GM18519 (cell line): Measurements from ENCODE around the gene STARD13.

Source experiments
- ATAC-seq: cut with Tn5 transposase; IDR thresholded peaks from one replicate; pipeline ENCODE4 v1.9.1; 2021; ENCODE audit warnings: mild to moderate bottlenecking, moderate library complexity; ENCODE audit not compliant: unreplicated experiment, low FRiP score

Gene STARD13

GRCh38 chr13:33106656-33107360 is 178.7 kb downstream of the STARD13 start:
- ATAC-seq = no peak

DNA sequence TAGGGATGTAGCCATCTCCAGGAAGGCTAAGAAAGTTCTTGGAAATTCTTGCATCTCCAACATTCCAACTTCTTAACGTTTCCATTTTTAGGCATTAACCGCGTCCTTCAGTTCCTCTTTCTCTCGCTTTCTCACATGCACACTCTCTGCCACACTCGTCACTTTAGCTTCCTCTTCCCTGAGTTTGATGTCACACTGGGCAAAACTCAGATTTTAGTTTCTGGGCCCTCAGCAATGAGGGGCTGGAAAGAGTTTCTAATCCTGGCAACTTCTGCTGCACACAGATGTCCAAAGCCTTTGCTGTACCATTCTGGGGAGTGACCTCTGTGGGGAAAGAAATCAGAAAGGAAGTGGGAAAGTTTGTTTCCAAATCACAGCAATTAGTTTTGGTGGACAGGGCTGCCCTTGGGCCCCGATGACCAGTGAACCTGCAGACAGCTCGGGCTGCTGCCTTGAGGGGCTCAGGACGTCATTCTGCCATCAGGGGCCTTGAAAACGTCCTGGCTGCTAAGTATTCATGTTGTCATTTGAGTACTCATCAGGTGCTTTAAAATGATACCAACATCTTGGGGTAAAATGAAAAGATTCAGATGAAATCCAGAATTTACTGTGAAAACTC is 180.1 kb downstream of the STARD13 start:
- no peak for ATAC-seq

DNA sequence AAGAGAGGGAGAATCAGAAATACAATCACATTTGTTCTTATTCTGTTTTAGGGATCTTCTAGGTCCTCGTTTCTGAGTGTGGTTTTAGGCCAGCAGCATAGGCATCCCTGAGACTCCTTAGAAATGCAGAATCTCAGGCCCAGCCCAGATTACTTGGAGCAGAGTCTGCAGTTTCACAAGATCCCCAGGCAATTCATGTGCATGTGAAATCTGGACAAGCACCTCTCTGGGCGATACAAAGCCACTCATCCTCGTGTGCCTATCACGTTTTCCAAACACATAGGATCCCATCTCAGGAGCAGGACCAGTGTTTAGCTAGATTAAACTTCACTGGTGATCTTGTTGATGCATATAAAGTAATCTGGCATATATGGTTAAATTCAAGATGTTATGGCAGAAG is 182.1 kb downstream of the STARD13 start:
- ATAC-seq = no peak

DNA sequence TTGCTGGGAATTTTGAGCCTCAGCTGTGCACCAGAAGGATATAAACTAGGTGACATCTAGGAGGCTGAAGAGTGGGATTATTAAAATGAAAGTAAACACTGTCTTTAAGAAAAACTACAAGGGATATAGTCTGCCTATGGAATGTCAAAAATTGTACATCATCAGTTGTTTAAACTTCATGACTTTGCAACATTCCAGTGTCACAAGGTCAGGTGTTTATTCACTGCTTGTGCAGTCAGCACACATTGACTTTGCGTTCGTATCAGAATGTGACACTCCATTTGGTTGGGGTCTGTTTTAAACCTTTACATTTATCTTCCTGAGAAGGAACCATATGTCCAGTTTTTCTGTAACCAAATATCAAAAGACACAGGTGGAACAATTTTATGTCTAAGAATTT is 183.7 kb downstream of the STARD13 start:
- ATAC-seq = no peak

DNA sequence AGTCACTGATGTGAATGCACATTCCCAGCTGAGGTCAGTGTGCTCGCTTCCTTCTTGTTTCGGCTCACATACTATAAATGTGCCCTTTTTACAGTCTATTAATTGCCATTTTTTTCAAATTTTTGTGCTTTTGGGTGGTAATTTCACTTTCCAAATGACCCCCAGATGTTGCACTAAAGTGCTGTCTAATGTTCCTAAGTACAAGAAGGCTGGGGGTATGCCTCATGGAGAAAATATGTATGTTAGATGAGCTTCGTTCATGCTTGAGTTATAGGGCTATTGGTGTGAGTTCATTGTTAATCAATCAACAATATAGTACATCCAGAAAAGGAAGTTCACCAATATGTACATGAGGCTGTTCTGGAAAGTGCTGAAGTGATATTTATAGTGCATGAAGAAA is 184.7 kb downstream of the STARD13 start:
- ATAC-seq = no peak

- no peak for ATAC-seq
These were observed 185.7 kb downstream of the STARD13 start for GRCh38 chr13:33099860-33100259.

DNA sequence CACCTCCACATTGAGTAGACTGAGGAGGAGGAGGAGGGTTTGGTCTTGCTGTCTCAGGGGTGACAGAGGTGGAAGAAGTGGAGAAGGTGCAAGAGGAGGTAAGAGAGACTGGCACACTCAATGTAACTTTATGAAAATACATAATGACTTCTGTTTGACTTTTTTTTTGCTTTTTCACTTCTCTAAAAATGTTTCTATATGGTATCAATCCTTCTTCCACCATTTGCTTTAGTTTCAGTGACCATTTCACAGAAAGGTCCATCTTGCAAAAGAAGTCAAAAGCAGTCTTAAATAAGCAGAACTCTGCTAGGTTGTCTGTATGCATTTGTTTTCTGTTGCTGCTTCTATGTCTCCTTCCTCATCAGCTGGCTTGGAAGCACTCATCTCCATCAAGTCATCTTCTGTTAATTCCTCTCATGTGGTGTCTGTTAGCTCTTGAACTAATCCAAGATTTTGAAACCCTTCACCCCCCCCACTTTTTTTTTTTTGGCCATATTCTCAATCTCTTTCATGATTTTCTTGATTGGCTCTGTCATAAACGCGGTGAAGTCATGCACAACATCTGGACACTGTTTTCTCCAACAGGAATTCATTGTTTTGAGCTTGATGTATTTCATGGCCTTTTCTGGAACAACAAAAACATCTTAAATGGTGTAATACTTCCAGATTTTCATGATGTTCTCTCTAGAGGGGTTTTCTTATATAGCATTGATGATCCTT is 188.5 kb downstream of the STARD13 start:
- no peak for ATAC-seq

GRCh38 chr13:33092073-33092987 is 193.2 kb downstream of the STARD13 start:
- ATAC-seq = no peak

DNA sequence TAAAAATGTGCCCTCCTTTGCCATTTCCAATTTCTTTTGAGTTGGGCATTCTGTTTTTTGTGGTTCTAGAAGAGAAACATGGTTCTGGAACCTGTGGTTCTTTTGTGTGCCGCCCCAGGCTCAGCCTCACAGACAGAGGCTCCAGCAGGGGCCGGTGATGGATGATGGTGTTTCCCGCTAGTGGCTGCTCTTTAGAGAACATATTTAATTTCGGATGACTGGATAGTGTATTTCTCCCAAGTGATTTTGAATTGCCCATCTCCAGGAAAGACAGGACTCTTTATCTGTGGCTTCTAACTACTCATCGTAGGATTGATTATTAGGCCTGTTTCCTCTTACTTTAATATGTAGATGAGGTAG is 194.2 kb downstream of the STARD13 start:
- ATAC-seq = no peak

GRCh38 chr13:33090755-33091414 is 194.7 kb downstream of the STARD13 start:
- no peak for ATAC-seq

DNA sequence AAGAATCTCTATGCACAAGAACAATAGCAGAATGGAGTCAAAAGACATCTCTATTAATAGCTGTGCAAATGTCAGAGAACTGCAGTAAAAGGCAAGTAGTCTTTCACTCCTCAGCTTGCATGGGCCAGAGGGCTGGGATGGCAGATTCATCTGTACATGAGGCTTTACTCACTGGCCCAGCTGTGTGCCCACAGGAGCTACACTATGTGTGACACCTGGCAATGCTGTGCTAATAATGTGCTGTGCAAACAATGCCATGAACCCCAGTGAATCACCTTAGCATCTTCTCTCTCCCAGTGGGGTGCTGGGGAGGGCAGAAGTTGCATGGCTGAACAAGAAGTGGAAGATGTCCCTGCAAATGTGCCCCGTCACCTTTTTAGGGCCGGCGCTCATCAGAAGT is 196.2 kb downstream of the STARD13 start:
- ATAC-seq = no peak

GRCh38 chr13:33087790-33088189 is 197.8 kb downstream of the STARD13 start:
- ATAC-seq = no peak

DNA sequence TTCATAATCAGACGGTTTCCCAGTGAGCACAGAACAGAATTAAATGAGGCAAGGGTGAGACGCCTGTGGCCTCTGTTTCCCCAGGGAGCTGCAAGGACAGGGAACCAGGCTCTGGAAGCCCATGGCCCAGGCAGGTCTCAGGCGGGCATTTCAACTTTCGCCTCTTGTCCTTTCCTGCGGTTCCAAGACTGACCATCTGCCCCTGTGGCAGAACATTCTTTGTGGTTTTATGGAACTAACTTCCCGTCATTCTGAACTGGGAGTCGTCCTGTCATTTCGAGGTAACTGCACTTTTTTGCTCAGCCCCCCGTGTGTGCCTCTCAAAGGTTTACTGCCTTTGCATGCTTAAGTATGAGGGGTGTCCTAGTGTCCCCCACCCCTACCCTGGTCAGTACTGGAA is 198.5 kb downstream of the STARD13 start:
- ATAC-seq = no peak

DNA sequence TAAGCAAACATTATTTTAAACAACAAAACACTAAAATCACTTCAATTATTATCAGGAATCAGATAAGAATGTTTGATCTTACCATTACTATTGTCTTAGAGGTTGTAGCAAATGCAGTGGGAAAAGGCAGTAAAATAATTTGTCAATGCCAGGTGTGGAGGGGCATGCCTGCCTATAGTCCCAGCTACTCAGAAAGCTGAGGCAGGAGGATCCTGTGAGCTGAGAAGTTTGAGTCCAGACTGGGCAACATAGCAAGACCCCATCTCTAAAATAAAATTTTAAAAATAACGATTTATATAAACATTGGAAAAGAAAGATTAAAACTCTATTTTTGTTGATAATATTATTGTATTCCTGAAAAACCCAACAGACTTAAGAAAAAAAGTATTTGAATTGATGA is 202.5 kb downstream of the STARD13 start:
- no peak for ATAC-seq

- no peak for ATAC-seq
These were observed 203.9 kb downstream of the STARD13 start for GRCh38 chr13:33081666-33082065.

GRCh38 chr13:33080972-33081590 is 204.5 kb downstream of the STARD13 start:
- no peak for ATAC-seq

DNA sequence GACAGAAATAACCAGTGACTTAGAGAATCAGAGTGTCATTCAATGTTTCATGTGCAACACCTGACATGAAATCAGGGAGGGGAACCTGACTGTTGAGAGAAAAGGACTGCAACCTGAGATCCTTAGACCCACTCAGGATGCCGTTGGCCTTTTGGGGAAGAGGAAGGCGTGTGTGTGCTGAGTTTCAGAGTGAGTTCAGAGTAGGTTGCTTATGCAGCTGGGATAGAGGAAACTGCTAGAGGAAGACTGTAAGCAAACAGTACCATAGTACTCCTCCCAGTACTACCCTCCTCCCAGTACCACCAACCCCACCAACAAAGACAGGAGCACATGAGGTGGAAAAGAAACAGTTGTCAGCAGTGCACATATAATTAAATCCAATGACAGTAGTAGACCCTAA is 205.6 kb downstream of the STARD13 start:
- no peak for ATAC-seq

GRCh38 chr13:33078263-33078662 is 207.3 kb downstream of the STARD13 start:
- ATAC-seq = no peak

- ATAC-seq = no peak
These were observed 209.3 kb downstream of the STARD13 start for GRCh38 chr13:33076001-33076992.
